HG02610 (cell line): ENCODE data around the gene ELANE.

Experiments
- ATAC-seq: cut with Tn5 transposase; IDR thresholded peaks from one replicate; pipeline ENCODE4 v1.9.1; 2021; ENCODE audit warnings: mild to moderate bottlenecking, moderate library complexity; ENCODE audit not compliant: unreplicated experiment

The ELANE gene

DNA sequence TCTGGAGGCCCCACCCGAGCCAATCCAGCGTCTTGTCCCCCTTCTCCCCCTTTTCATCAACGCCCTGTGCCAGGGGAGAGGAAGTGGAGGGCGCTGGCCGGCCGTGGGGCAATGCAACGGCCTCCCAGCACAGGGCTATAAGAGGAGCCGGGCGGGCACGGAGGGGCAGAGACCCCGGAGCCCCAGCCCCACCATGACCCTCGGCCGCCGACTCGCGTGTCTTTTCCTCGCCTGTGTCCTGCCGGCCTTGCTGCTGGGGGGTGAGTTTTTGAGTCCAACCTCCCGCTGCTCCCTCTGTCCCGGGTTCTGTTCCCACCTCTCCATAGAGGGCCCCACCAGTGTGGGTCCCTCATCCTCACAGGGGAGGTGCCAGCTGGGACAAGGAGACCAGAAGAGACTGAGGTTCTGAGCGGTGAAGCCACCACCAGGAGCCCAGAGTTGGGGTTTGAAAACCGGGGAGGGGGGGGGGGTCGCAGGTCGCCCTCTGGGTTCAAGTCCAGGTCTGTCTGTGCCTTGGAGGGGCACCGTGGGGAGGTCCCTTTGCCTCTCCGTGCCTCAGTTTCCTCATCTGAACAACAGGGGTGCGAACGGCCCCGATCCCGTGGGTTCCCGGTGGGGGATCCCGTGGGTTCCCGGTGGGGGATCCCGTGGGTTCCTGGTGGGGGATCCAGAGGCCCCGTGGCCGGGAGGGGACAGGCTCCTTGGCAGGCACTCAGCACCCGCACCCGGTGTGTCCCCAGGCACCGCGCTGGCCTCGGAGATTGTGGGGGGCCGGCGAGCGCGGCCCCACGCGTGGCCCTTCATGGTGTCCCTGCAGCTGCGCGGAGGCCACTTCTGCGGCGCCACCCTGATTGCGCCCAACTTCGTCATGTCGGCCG is at the start of gene ELANE:
Gene ELANE, plus strand, starts transcription at position 168 of the 878 bp plus-strand sequence. Its CDS starts 26 bp downstream, at position 194.
- no peak for ATAC-seq

DNA sequence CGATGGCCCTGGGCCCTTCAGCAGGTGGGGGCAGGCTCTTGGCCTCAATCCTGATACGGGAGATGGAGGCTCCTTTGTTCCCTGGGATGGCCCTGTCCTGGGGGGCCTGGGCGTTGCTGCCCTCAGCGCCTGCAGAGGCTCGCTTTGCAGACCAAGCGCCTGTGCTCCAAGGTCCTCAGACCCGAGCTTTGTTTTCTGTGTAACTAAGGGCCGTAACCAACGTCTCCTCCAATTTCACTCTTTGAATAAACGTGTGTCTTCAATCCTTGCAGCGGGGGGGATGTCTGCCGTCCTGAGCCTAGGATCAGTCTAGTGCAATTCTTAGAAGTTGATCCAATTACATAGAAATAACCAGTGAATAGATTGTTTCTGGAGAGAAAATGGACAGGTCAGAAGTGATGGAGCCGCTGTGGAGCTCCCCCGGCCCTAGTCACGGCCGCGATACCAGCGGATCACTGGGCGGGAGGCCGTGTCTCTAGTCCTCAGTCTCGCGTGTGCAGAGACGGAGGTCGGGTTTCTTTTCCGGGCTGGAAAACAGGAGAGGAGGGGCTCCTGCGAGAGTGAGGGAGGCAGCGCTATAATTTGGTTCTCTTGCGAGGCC is 49.5 kb upstream of the ELANE start:
- ATAC-seq = no peak

DNA sequence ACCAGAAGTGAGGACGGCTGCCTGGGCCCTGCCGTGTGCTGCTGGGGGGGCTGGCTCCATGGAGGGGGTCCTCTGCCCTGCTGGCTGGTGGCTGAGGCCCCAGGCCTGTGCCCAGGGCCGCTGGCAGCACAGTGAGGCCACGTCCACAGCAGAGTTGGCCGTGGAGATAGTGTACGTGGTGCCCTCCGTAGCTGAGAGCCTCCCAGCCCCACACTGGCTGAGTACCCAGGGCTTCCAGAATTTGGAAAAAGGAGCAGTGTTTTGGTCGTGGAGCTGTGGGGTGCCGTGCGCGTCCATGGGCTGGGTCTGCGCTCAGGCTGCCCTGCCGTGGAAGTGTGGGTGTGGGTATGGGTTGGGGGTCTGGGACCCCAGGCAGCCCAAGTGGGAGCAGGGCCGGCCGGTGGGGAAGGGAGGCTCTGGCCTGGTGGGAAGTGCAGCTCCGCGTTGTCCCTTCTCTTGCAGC is 49.0 kb upstream of the ELANE start:
- ATAC-seq = no peak

DNA sequence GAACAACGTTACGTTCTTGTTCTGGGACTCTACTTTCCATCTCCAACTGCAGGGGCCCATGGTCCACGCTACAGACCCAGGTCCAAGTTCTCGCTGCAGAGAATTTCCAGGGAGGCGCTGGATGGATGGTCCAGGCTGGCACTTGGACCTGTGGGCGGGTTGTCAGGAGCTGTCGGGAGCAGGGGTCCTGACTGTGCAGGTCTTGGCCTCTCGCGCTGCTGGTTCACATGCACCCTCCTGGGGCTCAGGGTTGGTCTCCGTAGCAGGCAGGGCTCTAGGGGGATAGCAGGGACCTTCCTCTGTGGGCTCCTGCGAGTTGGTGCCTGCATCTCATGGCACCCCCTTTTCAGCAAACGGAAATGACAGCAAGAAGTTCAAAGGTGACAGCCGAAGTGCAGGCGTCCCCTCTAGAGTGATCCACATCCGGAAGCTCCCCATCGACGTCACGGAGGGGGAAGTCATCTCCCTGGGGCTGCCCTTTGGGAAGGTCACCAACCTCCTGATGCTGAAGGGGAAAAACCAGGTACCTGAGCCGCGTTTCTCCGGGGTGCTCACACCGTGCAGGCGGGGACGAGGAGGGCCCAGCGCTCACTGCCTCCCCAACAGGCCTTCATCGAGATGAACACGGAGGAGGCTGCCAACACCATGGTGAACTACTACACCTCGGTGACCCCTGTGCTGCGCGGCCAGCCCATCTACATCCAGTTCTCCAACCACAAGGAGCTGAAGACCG is 48.3 kb upstream of the ELANE start:
- no peak for ATAC-seq

DNA sequence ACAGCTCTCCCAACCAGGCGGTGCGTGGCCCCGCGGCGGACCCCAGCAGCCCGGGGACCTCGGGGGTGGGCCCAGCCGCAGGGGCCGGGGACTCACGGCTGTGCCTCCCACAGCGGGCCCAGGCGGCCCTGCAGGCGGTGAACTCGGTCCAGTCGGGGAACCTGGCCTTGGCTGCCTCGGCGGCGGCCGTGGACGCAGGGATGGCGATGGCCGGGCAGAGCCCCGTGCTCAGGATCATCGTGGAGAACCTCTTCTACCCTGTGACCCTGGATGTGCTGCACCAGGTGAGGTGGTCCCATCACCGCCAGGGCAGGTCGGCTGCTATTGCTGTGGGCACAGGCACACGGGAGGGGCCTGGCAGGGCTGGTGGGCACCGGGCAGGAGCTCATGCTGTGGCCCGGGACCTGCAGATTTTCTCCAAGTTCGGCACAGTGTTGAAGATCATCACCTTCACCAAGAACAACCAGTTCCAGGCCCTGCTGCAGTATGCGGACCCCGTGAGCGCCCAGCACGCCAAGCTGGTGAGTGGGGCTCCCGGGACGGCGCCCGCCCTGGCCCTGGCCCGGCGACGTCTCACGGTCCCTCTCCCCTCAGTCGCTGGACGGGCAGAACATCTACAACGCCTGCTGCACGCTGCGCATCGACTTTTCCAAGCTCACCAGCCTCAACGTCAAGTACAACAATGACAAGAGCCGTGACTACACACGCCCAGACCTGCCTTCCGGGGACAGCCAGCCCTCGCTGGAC is 47.5 kb upstream of the ELANE start:
- ATAC-seq = no peak

DNA sequence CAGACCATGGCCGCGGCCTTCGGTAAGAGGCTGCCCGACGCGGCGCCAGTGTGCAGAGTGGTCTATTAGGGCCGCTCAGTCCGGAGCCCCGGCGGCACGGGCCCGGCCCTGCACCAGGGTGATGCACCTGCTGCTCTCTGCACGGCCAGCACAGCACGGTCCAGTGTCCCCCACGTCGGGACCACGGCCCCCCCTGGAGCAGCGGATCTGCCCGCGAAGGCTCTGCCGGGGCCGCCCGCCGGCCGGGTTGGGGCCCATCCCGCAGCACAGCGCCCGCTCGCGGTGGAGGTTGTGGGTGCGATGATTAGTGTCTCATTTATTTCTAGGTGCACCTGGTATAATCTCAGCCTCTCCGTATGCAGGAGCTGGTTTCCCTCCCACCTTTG is 46.9 kb upstream of the ELANE start:
- ATAC-seq = no peak

DNA sequence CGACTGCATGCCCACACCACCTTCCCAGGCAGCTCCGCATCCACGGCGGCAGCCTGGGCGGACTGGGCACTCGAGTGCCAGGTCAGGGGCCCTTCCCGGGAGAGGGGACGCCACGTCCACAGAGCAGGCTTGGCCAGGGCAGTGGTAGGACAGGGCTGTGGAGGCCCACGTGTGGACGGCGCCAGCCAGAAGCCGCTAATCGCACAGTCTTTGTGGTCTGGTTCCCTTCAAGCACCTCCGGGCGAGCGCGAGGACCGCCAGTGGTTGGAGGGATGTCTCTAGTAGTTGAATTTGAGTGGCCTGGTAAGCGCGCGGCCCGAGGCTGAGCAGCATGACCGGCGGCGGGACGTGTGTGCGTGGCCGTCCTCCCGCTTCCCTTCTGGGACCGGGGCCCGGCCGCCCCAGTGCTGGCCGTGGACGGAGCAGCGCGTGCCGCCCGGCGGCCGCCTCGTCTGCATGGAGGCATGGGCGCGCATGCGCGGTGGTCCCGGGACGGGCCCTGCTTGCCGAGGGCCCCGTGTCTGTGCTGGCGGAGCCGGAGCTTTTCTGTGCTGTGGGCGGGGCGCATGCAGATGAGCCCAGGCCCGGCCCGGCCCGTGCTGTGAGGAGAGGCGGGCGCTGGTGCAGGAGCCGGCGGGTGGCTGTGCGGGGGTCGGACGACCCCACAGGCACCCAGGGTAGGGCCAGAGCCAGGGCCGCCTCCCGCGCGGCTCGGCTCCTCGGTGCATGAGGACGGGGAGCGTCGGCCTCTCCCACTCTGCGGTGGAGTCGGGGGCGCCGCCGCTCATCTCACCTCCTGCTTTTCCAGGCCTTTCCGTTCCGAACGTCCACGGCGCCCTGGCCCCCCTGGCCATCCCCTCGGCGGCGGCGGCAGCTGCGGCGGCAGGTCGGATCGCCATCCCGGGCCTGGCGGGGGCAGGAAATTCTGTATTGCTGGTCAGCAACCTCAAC is 46.2 kb upstream of the ELANE start:
- no peak for ATAC-seq

DNA sequence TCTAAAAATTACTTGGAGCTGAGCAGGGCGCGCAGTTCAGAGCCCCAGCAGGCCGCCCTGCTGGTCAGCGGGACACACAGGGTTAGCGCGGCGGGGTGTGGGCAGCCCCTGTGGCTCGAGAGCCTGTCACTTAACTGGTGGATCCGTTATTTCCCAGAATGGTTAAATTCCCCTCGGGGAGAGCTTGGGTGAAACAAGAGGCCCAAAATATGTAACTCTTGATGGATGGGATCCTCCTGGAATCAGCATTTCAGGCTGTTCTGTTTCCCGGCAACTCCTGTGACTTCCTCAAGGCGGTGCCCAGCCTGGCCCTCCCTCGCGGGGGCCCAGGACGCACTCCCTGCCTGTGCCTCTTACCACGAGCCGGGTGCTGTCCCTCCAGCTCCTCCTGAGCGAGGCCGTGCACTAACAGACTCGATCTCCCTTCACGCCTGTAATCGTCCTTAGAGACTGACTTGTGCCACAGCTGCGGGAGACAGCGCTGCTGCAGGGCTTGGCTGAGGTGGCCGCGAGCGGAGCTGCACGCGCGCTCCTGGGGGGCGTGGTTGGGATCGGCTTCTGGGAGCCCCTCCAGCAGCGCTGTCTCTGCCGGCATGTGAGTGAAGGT is 45.2 kb upstream of the ELANE start:
- no peak for ATAC-seq

DNA sequence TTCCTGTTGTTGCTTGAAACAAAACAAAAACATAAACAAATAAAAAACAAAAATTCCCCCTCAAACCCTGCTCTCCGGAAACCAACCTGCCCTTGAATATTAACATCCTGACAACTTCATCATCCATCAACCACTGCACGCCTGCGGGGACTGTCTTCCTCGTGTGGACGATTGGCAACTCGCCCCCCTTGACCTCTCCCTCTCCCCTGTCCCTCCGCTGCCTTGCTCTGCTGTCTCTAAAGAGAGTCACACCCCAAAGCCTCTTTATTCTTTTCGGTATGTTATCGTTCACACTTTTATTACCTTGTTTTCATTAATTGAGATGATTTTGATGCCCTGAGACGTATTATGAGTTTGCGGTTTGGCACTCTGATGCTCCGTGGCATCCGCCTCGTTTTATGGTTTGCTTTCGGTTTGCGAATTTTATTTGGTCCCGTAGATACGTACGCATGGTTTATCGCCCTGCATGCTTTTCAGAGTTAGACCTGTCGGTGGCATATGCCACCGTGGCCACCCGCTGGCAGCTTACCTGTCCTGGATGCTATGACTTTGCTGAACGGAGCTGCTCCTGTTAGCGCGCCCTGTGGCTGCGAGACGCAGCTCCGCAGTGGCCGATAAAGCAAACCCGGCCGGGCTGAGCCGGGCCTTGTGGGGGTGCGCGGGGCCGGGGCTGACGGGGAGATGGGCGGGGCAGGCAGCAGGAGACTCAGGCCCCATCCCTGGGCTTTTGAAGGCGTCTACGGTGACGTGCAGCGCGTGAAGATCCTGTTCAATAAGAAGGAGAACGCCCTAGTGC is 44.3 kb upstream of the ELANE start:
- ATAC-seq = no peak

DNA sequence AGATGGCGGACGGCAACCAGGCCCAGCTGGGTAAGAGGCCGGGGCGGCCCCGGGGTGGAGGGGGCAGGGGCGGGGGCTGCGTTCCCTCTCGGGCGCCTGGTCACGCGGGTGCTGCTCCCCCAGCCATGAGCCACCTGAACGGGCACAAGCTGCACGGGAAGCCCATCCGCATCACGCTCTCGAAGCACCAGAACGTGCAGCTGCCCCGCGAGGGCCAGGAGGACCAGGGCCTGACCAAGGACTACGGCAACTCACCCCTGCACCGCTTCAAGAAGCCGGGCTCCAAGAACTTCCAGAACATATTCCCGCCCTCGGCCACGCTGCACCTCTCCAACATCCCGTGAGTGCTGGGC is 43.7 kb upstream of the ELANE start:
- no peak for ATAC-seq

DNA sequence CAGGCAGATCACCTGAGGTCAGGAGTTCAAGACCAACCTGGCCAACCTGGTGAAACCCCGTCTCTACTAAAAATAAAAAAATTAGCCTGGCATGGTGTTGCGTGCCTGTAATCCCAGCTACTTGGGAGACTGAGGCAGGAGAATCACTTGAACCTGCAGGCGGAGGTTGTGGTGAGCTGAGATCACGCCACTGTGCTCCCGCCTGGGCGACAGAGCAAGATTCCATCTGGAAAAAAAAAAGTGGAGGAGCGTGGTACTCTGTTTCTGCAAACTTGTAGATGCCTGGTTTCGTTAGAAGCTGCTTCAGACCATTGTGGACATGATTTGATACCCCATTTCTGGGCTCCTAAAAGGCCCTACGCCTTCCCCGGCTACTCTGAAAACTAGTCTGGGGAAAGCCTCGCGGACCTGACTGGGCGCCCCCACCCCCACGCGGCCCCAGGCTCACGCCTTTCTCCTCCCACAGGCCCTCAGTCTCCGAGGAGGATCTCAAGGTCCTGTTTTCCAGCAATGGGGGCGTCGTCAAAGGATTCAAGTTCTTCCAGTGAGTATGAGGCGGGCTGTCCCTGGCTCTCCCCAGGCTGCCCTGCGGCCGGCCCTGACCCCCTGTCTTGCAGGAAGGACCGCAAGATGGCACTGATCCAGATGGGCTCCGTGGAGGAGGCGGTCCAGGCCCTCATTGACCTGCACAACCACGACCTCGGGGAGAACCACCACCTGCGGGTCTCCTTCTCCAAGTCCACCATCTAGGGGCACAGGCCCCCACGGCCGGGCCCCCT is 41.8 kb upstream of the ELANE start:
- no peak for ATAC-seq

DNA sequence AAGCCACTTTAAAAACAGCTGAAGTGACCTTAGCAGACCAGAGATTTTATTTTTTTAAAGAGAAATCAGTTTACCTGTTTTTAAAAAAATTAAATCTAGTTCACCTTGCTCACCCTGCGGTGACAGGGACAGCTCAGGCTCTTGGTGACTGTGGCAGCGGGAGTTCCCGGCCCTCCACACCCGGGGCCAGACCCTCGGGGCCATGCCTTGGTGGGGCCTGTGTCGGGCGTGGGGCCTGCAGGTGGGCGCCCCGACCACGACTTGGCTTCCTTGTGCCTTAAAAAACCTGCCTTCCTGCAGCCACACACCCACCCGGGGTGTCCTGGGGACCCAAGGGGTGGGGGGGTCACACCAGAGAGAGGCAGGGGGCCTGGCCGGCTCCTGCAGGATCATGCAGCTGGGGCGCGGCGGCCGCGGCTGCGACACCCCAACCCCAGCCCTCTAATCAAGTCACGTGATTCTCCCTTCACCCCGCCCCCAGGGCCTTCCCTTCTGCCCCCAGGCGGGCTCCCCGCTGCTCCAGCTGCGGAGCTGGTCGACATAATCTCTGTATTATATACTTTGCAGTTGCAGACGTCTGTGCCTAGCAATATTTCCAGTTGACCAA is 41.1 kb upstream of the ELANE start:
- ATAC-seq = no peak

DNA sequence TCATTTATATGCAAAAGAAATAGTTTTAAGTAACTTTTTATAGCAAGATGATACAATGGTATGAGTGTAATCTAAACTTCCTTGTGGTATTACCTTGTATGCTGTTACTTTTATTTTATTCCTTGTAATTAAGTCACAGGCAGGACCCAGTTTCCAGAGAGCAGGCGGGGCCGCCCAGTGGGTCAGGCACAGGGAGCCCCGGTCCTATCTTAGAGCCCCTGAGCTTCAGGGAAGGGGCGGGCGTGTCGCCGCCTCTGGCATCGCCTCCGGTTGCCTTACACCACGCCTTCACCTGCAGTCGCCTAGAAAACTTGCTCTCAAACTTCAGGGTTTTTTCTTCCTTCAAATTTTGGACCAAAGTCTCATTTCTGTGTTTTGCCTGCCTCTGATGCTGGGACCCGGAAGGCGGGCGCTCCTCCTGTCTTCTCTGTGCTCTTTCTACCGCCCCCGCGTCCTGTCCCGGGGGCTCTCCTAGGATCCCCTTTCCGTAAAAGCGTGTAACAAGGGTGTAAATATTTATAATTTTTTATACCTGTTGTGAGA is 40.5 kb upstream of the ELANE start:
- no peak for ATAC-seq

DNA sequence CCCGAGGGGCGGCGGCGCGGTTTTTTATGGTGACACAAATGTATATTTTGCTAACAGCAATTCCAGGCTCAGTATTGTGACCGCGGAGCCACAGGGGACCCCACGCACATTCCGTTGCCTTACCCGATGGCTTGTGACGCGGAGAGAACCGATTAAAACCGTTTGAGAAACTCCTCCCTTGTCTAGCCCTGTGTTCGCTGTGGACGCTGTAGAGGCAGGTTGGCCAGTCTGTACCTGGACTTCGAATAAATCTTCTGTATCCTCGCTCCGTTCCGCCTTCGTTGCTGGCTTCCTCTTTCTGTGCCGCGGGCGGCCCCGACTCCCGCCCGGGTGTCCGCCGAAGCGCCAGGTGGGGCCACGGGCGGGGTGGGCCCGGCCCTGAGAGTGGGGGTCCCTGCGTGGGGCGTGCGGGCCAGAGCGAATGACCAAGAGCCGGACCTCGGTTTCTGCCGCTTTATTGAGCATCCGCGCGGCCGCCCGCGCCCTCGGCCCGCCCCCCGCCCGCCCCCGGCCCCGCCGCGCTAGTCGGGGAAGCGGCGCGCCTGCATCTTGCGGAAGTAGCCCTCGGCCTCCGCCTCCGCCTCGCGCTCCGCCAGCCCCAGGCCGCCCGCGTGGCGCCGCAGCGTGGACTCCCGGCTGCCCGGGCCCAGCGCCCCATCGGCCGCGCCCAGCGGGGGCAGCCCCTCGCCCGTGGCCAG is 39.9 kb upstream of the ELANE start:
- ATAC-seq = no peak

DNA sequence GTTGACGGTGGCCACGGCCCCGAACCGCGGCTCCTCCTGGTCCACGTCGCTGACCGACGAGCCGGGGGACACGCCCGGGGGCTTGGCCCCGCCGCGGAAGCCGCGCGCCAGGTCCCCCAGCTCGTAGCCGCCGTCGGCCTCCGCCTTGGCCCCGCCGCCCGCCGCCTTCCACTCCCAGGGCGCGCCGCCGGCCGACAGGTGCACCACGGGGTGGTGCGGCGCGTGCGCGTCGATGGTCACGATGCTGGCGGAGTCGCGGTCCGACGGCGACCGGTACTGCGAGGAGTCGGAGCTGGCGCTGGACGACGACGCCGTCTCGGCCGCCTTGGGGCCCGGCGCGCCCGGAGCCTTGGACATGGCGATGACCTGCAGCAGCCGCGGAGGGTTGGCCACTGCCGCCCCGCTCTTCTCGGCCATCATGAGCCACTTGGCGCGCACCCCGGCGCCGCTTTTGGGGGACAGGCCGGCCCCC is 39.3 kb upstream of the ELANE start:
- no peak for ATAC-seq
